Muscle of leg (tissue), 11 donors: ENCODE data around the gene HEG1. TPM values are rescaled to one million over a fixed set of nuclear protein-coding genes. Genes with fewer than 3 reads are reported as not detected.

ENCODE experiments used
- DNase-seq: peaks from one replicate; pipeline ENCODE4 v3.0.0; 2013
- H3K27ac ChIP-seq: one replicate; pipeline ENCODE4 v1.5.1; 2013; ENCODE audit warnings: mild to moderate bottlenecking, low read length, control low read depth
- H3K27me3 ChIP-seq: one replicate; pipeline ENCODE4 v1.6.1; 2013; ENCODE audit warnings: low read length; ENCODE audit not compliant: control insufficient read depth, insufficient read depth
- H3K36me3 ChIP-seq: one replicate; pipeline ENCODE4 v1.6.1; 2013; ENCODE audit warnings: low read length; ENCODE audit not compliant: control insufficient read depth, insufficient read depth
- H3K4me1 ChIP-seq: one replicate; pipeline ENCODE4 v1.6.1; 2013; ENCODE audit warnings: low read length; ENCODE audit not compliant: control insufficient read depth, insufficient read depth
- H3K4me3 ChIP-seq: one replicate; pipeline ENCODE4 v1.5.1; 2013; ENCODE audit warnings: low read length, control low read depth
- H3K9me3 ChIP-seq: replicated peaks from 2 replicates; pipeline ENCODE4 v1.6.1; 2013; ENCODE audit warnings: low read depth, low read length; ENCODE audit not compliant: control insufficient read depth
- WGBS: methylation state at CpG from one replicate; pipeline ENCODE4 v1.1.5; 2013; ENCODE audit warnings: missing lambda C conversion rate; ENCODE audit not compliant: insufficient coverage; 5-methylcytosine and 5-hydroxymethylcytosine counted together
- polyA plus RNA-seq, 8 donors: library from polyadenylated mRNA; unstranded; fragments of 120-200 nt; gene quantifications; one replicate each; pipeline versions ENCODE4 v1.2.1 to v1.2.3, GENCODE V29; 2013; ENCODE audit warnings: inconsistent platforms in 1 of 8, low replicate concordance in 1 of 8; ENCODE audit not compliant: insufficient read length in 8 of 8, insufficient read depth in 1 of 8
- total RNA-seq: library from RNA; stranded (reverse); fragments of 120-200 nt; gene quantifications from one replicate; pipeline ENCODE4 v1.2.4, GENCODE V29; 2013

The HEG1 gene
- total and polyA plus RNA-seq, 9 donors = 19.3 to 43.4 (median 30.8) TPM

DNA sequence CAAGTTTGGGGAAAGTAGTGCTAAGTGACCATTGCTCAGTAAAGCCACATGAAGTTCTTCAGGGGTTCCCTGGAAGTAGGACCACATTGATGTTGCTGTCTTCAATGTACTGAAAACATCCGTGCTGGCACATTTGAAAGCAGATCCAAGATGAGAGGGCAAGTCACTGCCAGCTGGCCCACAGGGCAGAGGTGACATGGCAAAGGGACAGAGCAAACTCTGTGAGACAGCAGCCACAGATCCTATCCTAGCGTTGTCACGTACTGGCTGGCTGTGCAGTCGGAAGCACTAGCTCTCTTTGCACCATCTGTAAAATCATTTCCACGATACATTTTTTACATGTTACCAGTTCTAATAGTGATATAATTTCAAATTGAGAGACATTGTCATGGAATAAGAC, 135.1 kb downstream of the HEG1 start:
- Histone ChIP-seq H3K4me1 (no peaks in the 10 kb centered on the region), H3K9me3 (no peaks in the 10 kb centered on the region), H3K4me3 (no peak overlapping the region), H3K27ac (no peak overlapping the region), H3K27me3 (no peaks in the 10 kb centered on the region), H3K36me3 (no peaks in the 10 kb centered on the region)
- DNase-seq = peak; percentile 26
- WGBS = 67% methylated on average over 1 of the region's 5 CpGs

DNA sequence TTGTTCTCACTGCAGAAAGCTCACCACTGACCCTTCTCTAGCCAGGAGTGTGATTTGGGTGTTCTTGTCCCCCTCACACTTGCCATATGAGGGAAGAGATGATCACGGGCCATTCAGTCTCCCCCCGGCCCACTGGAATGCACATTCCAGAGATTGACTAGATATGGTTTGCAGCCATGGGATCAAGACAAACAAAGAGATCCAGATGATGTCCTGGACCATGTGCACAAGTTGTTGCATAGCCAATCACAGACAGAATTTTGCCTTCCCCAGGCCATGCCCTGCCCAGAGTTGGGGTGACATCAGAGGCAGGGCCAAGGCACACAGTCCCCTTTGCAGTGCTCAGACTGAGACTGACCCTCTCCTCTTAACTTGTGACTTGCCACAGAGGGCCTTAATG, 136.0 kb downstream of the HEG1 start:
- Histone ChIP-seq H3K27me3 (no peaks in the 10 kb centered on the region), H3K4me3 (no peak overlapping the region), H3K9me3 (no peaks in the 10 kb centered on the region), H3K4me1 (no peaks in the 10 kb centered on the region), H3K27ac (no peak overlapping the region), H3K36me3 (no peaks in the 10 kb centered on the region)
- DNase-seq = no peak
- whole genome bisulfite sequencing = 25% methylated on average over 2 of the region's 2 CpGs

DNA sequence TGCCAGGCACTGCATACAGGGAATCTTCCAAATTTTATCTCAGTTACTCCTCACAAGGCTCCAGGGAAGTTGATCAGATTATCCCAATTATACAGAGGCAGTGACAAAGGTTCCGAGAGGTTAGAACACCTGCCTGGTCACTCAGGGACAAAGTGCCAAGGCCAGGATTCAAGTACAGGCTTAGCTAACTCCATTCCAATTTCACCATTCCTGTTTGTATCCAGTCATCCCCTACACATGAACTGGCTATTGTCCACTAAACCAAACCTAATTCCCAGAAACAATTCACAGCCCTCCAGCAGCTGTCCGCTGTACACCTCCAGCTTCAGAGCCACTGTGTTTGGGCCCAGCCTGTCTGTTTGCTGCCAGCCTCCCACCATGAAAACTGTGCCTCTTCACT, 137.3 kb downstream of the HEG1 start:
- Histone ChIP-seq H3K9me3 (no peaks in the 10 kb centered on the region), H3K27ac (no peak overlapping the region), H3K4me3 (no peak overlapping the region), H3K36me3 (no peaks in the 10 kb centered on the region), H3K4me1 (no peaks in the 10 kb centered on the region), H3K27me3 (no peaks in the 10 kb centered on the region)
- DNase-seq = no peak
- WGBS = 89% methylated on average over 2 of the region's 2 CpGs

DNA sequence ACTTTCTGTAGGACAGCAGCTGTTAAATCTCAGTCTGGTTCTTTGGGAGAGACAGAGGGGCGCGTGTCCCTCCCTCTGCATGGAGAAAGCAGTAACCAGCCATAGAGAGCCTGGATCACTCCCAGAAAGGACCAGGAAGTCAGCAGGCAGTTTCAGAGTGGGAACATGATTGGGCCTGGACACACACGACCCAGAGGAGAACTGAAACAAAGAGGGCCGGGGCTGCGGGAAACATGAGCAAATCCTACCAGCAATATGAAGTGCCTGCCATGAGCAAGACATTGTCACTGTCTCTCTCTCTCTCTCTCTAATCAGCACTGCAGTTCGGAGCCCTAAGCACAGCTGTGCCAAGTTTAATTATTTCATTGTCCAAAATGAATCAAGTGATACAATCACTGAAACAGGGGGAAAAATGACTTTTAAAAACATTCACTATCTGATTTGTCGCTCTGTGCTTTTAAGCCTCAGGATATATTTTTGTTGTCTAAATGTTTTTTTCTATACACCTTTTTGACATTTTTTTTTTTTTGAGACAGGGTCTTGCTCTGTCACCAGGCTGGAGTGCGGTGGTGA, 138.9 kb downstream of the HEG1 start:
- no peaks in the 10 kb centered on the region for H3K9me3 ChIP-seq
- no peak overlapping the region for H3K4me3 ChIP-seq
- H3K27me3 ChIP-seq = no peaks in the 10 kb centered on the region
- H3K27ac ChIP-seq = no peak overlapping the region
- no peaks in the 10 kb centered on the region for H3K36me3 ChIP-seq
- peak; percentile 50 for DNase-seq
- H3K4me1 ChIP-seq = no peaks in the 10 kb centered on the region
- WGBS = 57% methylated on average over 6 of the region's 8 CpGs

Other genes starting within 250 kb of the HEG1 start
- 14.3 TPM for gene ITGB5, start 168.6 kb downstream of the HEG1 start, total RNA-seq
- 10 to 100 TPM; 18.8 to 60.4 (median 31.1) TPM for gene ITGB5, start 168.6 kb downstream of the HEG1 start, polyA plus RNA-seq
- gene MUC13, start 121.2 kb downstream of the HEG1 start, total RNA-seq = not detected
- 10 to 100 TPM in 2 of 8 donors, under 1 TPM in 3, not detected in 3; 0.14 to 80.9 (median 0.42) TPM for gene MUC13, start 121.2 kb downstream of the HEG1 start, polyA plus RNA-seq
- 1.5 TPM for gene SLC12A8, start 156.8 kb upstream of the HEG1 start, total RNA-seq
- 1 to 10 TPM in 3 of 8 donors, under 1 TPM in 5; 0.31 to 2.2 (median 0.58) TPM for gene SLC12A8, start 156.8 kb upstream of the HEG1 start, polyA plus RNA-seq